HG03558 (cell line): ENCODE measurements around the gene KAT14.
"Not testable (repeated sequence)": the region's sequence is repeated elsewhere in the genome, so short reads cannot be mapped to it uniquely, and the experiment has no call there.

Experiments used
- ATAC-seq: cut with Tn5 transposase; IDR thresholded peaks from one replicate; pipeline ENCODE4 v1.9.1; 2021; ENCODE audit warnings: moderate number of reproducible peaks; ENCODE audit not compliant: unreplicated experiment; ENCODE audit errors: extremely low read depth

KAT14 gene

GRCh38 chr20:18213002-18213401 lies 75.3 kb downstream of the KAT14 start:
- ATAC-seq = no peak

- ATAC-seq = no peak
Observed at GRCh38 chr20:18215566-18215965, 77.9 kb downstream of the KAT14 start.

GRCh38 chr20:18218280-18218679 lies 80.6 kb downstream of the KAT14 start:
- no peak for ATAC-seq

GRCh38 chr20:18223409-18223808 lies 85.7 kb downstream of the KAT14 start:
- ATAC-seq = no peak

- no peak for ATAC-seq
Observed at GRCh38 chr20:18224968-18225568, 87.4 kb downstream of the KAT14 start.

- ATAC-seq = no peak
Observed at GRCh38 chr20:18225632-18226031, 88.0 kb downstream of the KAT14 start.

GRCh38 chr20:18226741-18227140 lies 89.1 kb downstream of the KAT14 start:
- not testable (repeated sequence) for ATAC-seq

GRCh38 chr20:18233408-18233943 lies 95.8 kb downstream of the KAT14 start:
- ATAC-seq = no peak
